Gastroesophageal sphincter (tissue), 3 donors: Measurements from ENCODE around the gene VWA3B.

ENCODE experiments used
- CTCF ChIP-seq, 4 experiments: fragments of 200-600 bp in 2 of 4; fragments of 450-650 bp in 2 of 4; sonication (generic) in 1 of 4; IDR thresholded peaks; one replicate each; pipeline ENCODE4 v1.5.1; 2017 to 2019; ENCODE audit warnings: antibody characterized with exemption in 4 of 4, mild to moderate bottlenecking in 2 of 4, moderate library complexity in 2 of 4
- POLR2AphosphoS5 ChIP-seq: sonication (generic); formaldehyde crosslinking; IDR thresholded peaks from one replicate; pipeline ENCODE4 v1.6.1; 2017; ENCODE audit warnings: antibody characterized with exemption

- no peak for TF ChIP-seq CTCF (IDR thresholded peaks at IDR 0.05)
- TF ChIP-seq POLR2AphosphoS5: no peak
Measured at GRCh38 chr2:98301469-98301868, 214.5 kb downstream of the VWA3B start.
